HG02981 (cell line): ENCODE results near the gene KIF5B.
"Not testable (repeated sequence)": the region's sequence is repeated elsewhere in the genome, so short reads cannot be mapped to it uniquely, and the experiment has no call there.

Source experiments
- ATAC-seq: cut with Tn5 transposase; IDR thresholded peaks from one replicate; pipeline ENCODE4 v1.9.1; 2021; ENCODE audit warnings: mild to moderate bottlenecking, moderate library complexity; ENCODE audit not compliant: unreplicated experiment

The KIF5B gene

GRCh38 chr10:32060347-32060746, 4.1 kb upstream of the KIF5B start:
- no peak for ATAC-seq

- ATAC-seq: no peak
Measured at GRCh38 chr10:32059472-32059871, 3.2 kb upstream of the KIF5B start.

GRCh38 chr10:32057036-32057372, 779 bp upstream of the KIF5B start:
- no peak for ATAC-seq

- peak; percentile 46 for ATAC-seq
Measured at GRCh38 chr10:32055478-32056135, 618 bp downstream of the KIF5B start.

- no peak for ATAC-seq
Measured at GRCh38 chr10:32054094-32054493, 2.1 kb downstream of the KIF5B start.

GRCh38 chr10:32053392-32053791, 2.8 kb downstream of the KIF5B start:
- ATAC-seq: not testable (repeated sequence)

GRCh38 chr10:32051926-32052325, 4.3 kb downstream of the KIF5B start:
- ATAC-seq: no peak

- no peak for ATAC-seq
Measured at GRCh38 chr10:32050177-32050576, 6.0 kb downstream of the KIF5B start.

- no peak for ATAC-seq
Measured at GRCh38 chr10:32049113-32049512, 7.1 kb downstream of the KIF5B start.

- ATAC-seq: no peak
Measured at GRCh38 chr10:32048282-32048681, 7.9 kb downstream of the KIF5B start.

- no peak for ATAC-seq
Measured at GRCh38 chr10:32047881-32048280, 8.3 kb downstream of the KIF5B start.

- ATAC-seq: no peak
Measured at GRCh38 chr10:32046151-32046550, 10.1 kb downstream of the KIF5B start.

- ATAC-seq: not testable (repeated sequence)
Measured at GRCh38 chr10:32042730-32043129, 13.5 kb downstream of the KIF5B start.

GRCh38 chr10:32041290-32042028, 14.8 kb downstream of the KIF5B start:
- no peak for ATAC-seq

- ATAC-seq: no peak
Measured at GRCh38 chr10:32039734-32040133, 16.5 kb downstream of the KIF5B start.

- no peak for ATAC-seq
Measured at GRCh38 chr10:32038777-32039176, 17.4 kb downstream of the KIF5B start.

- no peak for ATAC-seq
Measured at GRCh38 chr10:32036922-32037321, 19.3 kb downstream of the KIF5B start.

GRCh38 chr10:32035038-32035437, 21.2 kb downstream of the KIF5B start:
- ATAC-seq: no peak

GRCh38 chr10:32033171-32033570, 23.1 kb downstream of the KIF5B start:
- no peak for ATAC-seq

GRCh38 chr10:32031920-32032319, 24.3 kb downstream of the KIF5B start:
- no peak for ATAC-seq

- no peak for ATAC-seq
Measured at GRCh38 chr10:32031424-32031823, 24.8 kb downstream of the KIF5B start.

GRCh38 chr10:32028710-32029109, 27.5 kb downstream of the KIF5B start:
- ATAC-seq: no peak

GRCh38 chr10:32023264-32023663, 33.0 kb downstream of the KIF5B start:
- no peak for ATAC-seq
